Brain microvascular endothelial cell (primary cell): Measurements from ENCODE around the gene PRR16.

ENCODE experiments used
- DNase-seq: peaks from one replicate; pipeline ENCODE4 v3.0.0-alpha.2; 2020
- H3K27ac ChIP-seq: fragments of 250-450 bp; sonication (Bioruptor Pico); 2 replicates; pipeline ENCODE4 v1.5.1; 2020; ENCODE audit warnings: mild to moderate bottlenecking, moderate library complexity
- H3K27me3 ChIP-seq: fragments of 250-450 bp; sonication (Bioruptor Pico); replicated peaks from 2 replicates; pipeline ENCODE4 v1.5.1; 2020; ENCODE audit warnings: mild to moderate bottlenecking
- H3K36me3 ChIP-seq: fragments of 250-450 bp; sonication (Bioruptor Pico); replicated peaks from 2 replicates; pipeline ENCODE4 v1.5.1; 2020; ENCODE audit warnings: mild to moderate bottlenecking
- H3K4me3 ChIP-seq: 2 replicates; pipeline ENCODE4 v1.5.1; 2011; ENCODE audit warnings: low read depth, mild to moderate bottlenecking, control low read depth, low read length, moderate library complexity
- CTCF ChIP-seq: IDR thresholded peaks from 2 replicates; pipeline ENCODE4 v1.5.1; 2011; ENCODE audit warnings: low read depth, mild to moderate bottlenecking, moderate library complexity, low read length, control low read depth, inconsistent platforms; ENCODE audit errors: missing control alignments
- in situ Hi-C: cut with HindIII; loops from 2 replicates; pipeline ENCODE4 v1.10.0; 2017; ENCODE audit warnings: low sequenced_read_pairs, low pct_ligation_motif_present

Gene PRR16

GRCh38 chr5:120630550-120630949, 166.4 kb downstream of the PRR16 start:
- Histone ChIP-seq H3K27me3 (no peaks in the 10 kb centered on the region), H3K4me3 (no peak overlapping the region), H3K27ac (no peak overlapping the region), H3K36me3 (no peaks in the 10 kb centered on the region)
- in situ Hi-C loops: no loop called here
- no peak for DNase-seq
- TF ChIP-seq CTCF: no peak

- no peak for DNase-seq
- H3K27me3 ChIP-seq: no peaks in the 10 kb centered on the region
- H3K27ac ChIP-seq: no peak overlapping the region
- in situ Hi-C loops: no loop called here
- no peaks in the 10 kb centered on the region for H3K36me3 ChIP-seq
- no peak overlapping the region for H3K4me3 ChIP-seq
- TF ChIP-seq CTCF: no peak
Measured at GRCh38 chr5:120631611-120632010, 167.5 kb downstream of the PRR16 start.

GRCh38 chr5:120632430-120632829, 168.3 kb downstream of the PRR16 start:
- Histone ChIP-seq H3K4me3 (no peak overlapping the region), H3K27me3 (no peaks in the 10 kb centered on the region), H3K27ac (no peak overlapping the region), H3K36me3 (no peaks in the 10 kb centered on the region)
- no peak for DNase-seq
- no peak for TF ChIP-seq CTCF
- in situ Hi-C loops: no loop called here

- TF ChIP-seq CTCF: no peak
- Histone ChIP-seq H3K27ac (no peak overlapping the region), H3K4me3 (no peak overlapping the region), H3K36me3 (no peaks in the 10 kb centered on the region), H3K27me3 (no peaks in the 10 kb centered on the region)
- in situ Hi-C loops: no loop called here
- no peak for DNase-seq
Measured at GRCh38 chr5:120638449-120638848, 174.3 kb downstream of the PRR16 start.

GRCh38 chr5:120640778-120641177, 176.7 kb downstream of the PRR16 start:
- in situ Hi-C loops: no loop called here
- H3K36me3 ChIP-seq: no peaks in the 10 kb centered on the region

More at GRCh38 chr5:120640778-120641177, 176.7 kb downstream of the PRR16 start:
- H3K27me3 ChIP-seq: no peaks in the 10 kb centered on the region
- DNase-seq: no peak
- TF ChIP-seq CTCF: no peak
- H3K27ac ChIP-seq: no peak overlapping the region
- no peak overlapping the region for H3K4me3 ChIP-seq
